NCI-H510A treated with DMSO at 0.1 percent for 48 hours (cell line): ENCODE data around the gene TBC1D8.

Source experiments
- DNase-seq: peaks from one replicate; lab custom pipeline; 2025; lab: John Stamatoyannopoulos, UW

TBC1D8 gene

DNA sequence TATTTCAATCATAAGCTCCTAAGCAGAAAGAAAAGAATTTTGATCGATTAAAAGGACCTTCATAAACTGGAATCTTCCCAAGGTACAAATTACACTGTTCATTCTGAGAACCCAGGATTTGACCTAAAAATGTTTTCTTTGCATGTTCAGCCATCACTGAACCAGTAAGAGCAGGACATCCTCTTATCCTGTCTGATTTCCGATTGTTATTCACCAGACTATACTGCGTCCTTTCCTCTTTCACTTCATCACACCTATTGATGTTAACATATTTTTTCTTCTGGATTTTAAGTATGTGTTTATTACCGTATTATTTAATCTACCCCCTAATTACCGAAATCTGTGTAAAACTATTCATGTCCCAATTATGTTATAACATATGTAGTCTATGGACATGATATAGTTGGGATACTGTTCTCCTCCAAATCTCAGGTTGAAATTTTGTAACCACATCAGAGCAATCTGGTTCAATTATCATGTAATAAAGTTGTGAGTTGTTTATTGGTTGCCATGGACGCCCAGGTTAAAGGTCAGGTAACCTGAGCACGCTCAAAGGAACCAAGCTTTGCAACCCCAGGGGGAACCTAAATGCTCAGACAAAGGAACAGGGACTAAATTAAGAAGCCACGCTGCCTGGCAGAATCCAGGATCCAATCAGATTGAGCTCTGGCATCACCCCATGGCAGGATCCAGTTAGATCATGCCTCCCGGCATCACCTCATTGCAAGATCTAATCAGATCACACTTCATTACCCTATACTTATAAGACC is 11.6 kb upstream of the TBC1D8 start:
- DNase-seq, result no peak

DNA sequence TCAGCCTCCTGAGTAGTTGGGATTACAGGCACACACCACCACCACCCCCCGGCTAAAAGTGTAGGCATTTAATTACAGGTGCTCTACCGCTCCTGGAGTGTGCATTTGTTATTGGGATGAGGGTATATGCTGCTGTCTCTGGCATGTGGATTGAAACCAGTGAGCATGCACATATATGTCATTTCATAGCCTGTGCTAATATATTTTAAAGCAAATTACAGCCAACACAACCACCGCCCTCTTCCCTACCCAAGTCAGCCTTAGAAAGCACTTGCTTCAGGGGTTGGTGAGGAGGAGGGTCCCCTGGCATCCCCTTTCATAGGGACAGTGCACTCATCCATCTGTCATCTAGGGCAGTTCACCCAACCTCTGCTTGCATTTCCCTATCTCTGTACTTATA is 10.5 kb upstream of the TBC1D8 start:
- no peak for DNase-seq

DNA sequence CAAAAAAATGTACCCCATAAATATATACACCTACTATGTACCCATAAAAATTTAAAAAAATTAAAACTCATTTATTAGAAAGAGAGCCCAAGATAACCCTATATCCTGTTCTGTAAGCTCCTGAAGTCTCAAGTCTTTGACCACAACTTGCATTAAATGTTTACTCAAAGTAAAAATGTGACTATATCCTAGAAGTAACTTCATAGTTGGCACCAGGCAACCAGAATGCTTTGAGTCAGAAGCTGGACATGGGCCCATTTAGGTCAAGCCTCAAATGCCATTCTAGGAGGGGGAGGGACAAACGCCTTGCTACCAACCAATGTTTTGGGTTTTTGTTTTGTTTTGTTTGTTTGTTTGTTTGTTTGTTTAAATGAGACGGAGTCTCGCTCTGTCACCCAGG is 9.3 kb upstream of the TBC1D8 start:
- no peak for DNase-seq

DNA sequence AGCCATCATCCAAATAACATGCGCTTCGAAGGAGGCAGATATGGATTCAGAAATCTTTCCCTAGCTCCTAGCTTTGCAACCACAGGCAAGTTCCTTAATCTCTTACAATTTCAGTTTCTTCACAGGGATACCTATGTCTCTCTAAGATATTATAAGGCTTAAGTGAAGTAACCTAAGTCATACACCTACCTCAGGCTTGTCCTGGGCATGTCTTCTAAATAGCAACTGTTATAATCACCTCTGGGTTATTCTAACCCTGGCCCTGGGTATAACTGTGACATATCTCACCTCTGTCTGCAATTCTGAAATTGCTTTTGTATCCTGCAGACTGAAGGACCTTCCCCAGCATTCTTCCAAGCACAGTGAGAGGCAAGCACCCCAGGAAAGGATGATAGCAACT is 8.3 kb upstream of the TBC1D8 start:
- DNase-seq, result no peak

DNA sequence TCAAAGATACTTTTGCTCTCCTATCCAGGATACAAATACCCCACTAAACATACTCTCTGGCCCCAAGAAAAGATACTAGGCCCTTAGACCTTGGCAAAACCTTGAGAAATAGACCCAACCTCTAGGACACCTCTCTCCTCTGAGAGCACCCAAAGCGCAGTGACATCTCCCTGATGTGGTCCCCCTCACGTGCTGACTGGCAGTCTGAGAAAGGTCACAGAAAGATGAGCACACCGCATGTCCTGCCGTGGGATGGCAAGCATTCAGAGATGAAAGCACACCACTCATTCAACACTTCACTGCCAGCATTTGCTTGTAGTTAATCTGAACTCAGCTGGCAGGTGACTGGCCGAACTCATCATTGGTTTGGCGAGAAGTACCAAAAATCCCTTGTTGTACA is 6.1 kb upstream of the TBC1D8 start:
- DNase-seq, result no peak

DNA sequence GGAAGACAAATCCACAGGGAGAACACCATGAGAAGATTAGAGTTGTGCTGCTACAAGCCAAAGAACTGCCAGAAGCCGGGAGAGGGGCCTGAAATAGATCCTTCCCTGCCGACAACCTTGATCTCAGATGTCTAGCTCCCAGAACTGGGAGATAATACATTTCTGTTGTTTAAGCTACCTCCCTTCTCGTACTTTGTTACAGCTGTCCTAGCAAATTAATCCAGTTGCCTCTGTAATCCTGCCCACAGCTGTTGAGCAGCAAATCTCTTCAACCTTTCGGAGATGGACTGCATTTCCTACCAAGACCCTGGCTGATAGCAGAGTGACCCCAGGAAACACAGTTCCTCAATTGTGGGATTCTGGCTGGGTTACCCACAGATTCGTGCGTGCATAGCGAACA is 2.6 kb upstream of the TBC1D8 start:
- no peak for DNase-seq

DNA sequence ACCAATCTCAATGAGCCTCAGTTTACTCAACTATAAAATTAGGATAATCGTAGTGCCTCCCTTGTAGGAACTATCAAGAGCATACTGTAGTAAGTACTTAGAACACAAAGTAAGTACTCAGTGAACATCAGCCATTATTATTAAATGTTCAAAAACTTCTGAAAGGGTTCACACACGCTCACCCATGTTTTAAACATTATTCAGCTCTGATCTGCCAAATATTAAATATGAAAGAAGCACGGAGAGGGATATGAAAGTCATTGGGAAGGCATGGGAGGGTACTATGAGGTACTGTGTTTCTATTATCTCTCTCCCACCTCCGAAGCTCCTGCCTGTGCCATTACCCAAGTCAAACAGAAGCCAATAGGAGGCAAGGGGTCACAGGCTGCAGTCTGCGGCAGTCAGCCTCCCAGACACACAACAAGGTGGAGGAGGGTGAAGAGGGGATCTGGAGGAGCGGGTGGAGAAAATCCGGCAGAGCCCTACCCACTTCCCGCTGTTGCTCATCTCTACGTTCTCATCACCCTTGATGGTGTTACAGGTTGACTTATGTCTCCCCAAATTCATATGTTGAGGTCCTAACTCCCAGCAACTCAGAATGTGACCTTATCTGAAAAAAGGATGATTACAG is 2.0 kb upstream of the TBC1D8 start:
- no peak for DNase-seq

DNA sequence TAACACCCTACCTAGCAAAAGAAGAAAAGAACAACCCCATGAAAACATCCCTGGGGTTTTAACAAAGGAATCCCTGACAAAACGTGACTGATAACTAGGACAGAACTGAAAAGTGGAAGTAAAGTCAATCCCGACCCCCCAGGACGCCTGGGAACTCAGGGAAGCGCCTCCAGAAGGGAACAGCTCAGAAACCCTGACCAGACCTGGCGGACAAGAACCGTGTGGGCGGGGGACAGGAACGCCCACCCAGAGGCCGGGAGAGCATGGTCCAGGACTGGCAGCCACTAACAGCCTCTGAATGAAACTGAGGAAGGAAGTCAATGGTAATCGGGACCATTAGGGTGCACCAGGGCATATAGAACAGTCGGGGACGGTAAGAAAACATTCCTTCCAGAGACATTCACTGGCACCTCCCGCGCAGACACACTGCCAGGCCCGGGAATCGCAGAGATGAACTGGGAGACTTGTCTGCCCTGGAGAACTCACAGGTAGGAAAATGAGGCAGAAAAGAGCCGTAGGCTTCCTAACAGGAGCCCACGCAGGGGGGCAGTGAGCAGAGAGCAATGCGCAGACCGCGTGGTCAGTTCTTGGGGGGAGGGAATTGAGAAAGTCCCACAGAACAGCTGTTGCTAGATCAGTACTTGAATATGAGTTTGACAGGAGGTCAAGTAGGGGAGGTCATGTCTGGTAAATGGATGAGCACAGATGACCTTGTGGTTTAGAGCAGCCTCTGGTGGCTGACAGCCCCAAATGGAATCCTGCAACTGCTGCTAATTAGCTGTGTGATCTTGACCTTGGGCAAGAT is 1.3 kb upstream of the TBC1D8 start:
- peak; percentile 79 for DNase-seq

DNA sequence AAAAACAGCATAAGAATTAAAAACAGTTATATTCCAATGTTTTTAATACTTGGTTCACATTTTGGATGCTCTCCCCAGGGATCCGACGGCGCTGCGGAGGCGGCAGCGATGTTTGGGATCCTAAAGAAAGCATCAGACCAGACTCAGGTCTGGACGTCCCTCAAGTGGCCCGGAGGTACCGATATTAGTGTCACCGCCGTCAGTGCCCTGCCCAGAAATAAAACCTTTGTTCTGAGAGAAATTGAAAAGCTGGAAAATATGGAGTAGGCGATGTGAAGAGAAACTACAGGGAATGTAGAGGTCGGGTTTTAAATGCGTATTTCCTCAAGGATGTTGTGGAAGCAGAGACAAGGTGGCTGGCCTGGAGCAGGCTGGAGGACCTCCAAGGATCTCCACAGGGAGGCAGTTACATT is 683 bp upstream of the TBC1D8 start:
- DNase-seq, result peak; percentile 25

DNA sequence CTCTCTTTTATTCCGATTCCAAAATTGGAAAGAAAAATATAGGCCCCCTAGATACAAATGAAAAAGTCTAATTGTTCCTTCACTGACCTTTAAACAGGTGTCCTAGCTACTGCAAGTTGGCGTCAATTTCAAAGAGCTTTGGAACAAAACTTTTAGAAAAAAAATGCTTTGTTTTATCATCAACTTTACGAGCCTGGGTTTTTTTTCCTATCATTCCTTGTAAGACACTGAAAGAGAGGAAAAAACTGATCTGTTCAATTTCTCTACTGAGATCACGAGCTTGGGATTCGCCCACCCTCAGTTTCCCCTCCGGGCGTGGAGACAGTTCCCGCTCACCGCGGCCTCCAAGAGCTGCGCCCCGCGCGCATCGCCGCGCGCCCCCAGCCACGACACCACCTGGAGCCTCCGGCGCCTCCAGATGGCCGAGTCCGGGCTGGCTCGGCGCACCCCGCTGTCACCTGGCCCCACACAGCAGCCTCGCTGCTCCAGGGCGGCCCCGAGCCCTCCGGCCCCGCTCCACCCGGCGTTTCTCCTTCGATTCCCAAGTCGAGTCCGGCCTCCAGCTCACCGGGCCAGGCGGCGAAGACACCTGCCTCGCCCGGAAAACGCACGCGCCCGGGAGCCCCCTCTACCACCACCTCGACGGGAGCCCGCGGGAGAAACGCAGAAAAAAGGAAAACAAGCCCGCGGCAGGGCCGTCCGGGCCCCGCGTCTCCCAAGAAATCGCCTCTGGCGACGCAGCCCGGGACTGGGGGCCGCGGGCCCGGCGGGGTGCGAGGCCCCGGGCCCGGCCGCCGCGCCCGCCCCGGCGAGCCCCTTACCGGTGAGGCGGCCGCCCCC is 656 bp downstream of the TBC1D8 start:
- DNase-seq, result no peak

DNA sequence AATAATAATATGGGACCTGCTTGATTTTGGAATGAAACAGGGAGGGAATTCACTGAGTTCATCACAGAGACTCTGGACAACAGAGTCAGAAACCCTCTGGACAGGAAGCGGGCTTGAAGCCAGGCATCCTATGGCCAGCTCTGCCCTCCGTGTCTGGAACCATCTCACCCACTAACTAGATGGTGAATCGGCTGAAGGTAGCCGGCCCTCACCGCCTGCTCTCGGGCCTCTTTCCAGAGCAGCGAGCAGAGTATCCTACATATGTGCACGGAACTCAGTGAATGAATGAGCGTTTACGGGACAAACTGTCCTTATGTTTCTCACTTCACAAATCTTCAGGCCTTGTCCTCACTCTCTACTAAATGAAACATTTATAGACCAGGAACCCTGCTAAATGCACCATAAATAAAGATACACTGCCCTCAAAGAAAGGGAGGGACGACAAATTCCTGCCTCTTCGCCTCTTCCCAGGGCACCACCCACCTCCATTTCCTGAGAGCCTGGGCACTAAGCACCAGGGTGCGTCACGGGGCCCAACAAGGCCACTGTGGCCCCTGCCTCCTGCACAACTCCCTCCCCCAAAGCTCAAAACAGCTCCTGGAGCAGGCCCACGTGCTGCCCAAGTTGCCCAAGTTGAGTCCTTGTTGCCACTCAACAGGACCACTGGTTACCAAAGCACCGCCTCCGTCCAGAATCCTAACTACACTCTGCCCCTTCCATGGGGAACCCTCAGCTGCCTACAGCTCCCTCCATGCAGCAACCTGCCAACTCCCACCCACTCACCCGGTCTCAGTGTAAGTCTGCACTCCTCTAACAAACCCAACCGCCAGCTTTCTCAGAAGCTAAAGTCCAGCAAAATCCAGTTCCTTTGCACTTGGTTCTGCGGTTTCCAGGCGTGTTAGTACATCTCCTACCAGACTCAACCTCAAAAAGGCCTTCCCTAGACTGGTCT is 1.7 kb downstream of the TBC1D8 start:
- peak; percentile 69 for DNase-seq

DNA sequence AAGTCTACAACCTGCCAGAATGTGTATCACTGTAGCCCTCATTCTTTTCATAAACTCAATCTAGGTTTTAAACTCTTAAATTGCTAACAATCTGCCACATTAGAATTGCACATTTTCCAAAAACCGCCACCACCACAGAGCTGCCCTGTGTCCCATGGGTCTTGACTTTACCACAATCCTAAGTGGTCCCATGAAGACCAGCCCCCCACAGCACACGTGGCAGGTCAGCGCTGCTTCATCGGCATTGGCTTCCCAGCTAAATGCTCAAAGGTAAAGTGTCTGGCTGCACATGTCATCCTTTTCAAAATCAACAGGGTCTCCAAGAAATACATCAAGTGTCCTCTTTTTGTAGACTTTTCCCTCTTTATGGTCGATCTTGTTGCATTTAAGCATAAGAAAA is 2.4 kb downstream of the TBC1D8 start:
- DNase-seq, result no peak

DNA sequence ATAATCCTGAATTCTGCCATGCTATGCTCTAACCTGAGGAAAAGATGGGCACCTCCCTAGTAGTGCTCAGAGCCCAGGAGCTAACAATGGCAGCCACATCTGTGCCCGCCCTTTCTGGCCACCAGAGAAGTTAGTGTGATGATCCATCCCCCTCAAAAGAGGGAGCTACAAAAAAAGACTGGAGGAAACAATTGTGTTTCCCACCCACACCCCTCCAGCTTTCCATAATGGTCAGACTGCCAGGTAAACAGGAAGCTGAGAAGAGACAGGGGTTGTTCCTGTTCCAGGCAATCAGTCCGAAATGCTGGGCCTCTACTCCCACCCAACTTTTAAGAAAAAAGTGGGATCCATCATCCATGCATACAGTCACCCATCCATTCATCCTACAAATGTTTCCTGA is 3.2 kb downstream of the TBC1D8 start:
- DNase-seq, result no peak

DNA sequence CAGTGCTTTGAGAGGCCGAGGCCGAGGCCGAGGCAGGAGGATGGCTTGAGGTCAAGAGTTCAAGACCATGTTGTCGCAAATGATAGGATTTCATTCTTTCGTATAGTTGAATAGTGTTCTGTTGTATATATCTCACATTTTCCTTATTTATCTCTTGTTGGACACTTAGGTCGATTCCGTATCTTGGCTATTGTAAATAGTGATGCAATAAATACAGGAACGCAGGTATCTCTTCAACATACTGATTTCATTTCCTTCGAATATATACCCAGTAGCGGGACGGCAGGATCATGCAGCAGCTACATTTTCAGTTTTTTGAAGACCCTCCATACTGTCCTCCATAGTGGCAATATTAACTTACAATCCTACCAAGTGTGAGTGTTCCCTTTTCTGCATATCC is 4.1 kb downstream of the TBC1D8 start:
- no peak for DNase-seq

DNA sequence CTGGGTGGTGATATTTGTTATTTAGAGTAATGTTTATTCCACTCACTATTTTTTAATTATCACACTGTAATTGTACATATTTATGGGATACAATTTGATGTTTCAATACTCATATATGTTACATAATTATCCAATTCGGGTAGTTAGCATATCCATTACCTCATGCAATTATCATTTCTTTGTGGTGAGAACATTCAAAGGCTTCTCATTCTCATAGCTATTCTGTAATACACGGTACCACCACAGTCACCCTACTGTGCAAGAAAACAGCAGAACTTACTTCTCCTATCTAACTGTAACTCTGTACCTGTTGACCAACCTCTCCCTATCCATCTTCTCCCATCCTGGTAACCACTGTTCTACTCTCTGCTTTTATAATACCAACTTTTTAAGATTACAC is 4.6 kb downstream of the TBC1D8 start:
- no peak for DNase-seq

DNA sequence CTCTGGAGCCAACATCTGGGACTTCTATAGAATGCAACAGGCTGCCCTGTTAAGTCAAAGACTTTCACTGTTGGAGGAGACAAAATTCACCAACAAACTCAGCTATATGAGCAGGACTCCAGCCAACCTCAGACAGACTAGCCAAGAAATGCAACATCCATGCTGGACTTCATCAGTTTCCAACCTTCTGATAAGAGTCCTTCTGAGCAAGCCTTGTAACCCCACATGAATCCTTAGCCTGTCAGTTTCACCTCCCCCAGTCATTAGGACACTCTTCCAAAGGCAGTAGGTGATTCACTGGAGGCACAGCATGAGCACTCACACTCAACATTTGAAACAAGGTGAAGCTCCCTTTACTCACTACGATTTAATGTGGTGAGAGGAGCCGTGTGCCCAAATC is 5.8 kb downstream of the TBC1D8 start:
- DNase-seq, result no peak

DNA sequence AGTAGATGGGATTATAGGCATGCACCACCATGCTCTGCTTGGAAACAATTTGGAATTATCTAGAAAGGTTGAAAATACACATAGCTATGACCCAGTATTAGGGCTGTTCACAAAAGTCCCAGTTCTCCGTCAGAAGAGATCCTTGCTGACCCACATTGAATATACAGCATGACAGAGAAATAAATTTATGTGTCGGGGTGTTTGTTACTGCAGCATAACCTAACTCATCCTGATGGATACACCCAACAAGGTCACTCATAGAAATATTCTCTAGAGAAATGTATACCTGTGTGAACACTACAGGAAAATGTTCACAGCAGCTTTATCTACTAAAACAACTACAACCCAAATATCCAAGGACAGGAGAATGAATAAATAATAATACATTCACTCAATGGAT is 9.0 kb downstream of the TBC1D8 start:
- no peak for DNase-seq

DNA sequence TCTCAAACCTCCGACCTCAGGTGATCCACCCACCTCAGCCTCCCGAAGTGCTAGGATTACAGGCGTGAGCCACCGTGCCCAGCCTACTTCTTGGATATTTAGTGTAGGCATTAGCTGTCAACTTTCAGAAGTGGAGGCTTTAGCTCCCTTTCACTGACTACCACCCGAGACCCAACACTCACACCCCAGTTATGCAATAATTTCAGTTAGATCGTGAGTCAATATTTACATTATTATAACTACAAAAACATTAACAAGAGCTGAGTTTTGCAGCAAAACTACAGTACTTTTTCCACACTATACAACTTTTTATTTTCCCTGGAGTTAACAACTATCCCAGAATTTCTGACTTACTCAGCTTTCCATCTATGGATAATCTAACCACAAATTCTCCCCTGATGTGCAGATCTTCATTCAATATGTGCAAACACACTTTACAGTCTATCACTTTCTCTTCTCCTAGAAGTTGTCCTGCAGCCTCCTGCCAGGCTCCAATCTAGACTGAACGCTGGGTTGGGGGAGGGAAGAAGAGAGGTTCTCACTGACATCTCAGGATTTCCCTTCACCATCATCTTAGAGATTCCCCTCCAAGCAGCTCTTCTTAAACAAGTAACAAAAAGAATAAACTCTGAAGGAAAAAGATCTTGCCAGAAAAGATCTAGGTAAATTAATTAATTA is 10.1 kb downstream of the TBC1D8 start:
- no peak for DNase-seq

DNA sequence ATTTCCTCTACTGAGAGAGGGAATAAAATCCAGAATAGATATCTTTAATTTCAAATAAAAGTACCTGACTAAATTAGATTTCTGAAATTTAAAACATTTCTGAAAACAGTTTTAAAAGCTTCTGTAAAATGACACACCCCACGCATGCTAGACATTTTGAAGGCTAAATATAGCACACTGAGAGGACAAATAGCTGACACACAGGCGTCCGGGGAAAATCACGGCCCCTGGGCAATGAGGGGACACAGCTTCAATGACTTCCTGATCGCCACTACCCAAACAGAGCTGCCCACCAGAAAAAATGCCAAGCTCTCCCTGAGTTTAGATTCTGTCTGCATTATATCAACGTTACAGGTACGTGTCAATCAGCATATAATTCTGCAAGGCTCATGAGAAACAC is 10.9 kb downstream of the TBC1D8 start:
- DNase-seq, result no peak

DNA sequence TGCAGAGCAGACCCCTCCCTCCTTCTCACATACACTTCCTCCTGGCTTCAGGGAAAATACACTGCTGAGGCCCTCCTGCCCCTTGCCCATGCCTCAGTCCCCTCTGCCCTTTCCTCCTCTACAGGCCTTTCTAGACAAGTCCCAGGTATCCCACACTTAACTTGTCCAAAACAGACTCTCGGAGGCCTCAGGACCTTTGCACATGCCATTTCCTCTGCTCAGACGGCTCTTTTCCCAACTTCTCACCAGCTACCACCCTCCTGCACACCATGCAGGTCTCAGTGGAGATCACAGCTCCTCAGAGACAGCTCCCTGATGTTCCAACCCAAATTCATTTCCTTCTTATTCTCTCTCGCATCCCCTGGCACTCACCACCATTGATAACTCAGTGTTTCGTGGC is 11.7 kb downstream of the TBC1D8 start:
- DNase-seq, result no peak
